Measurements from ENCODE around the gene CXorf66.
"Not testable (repeated sequence)": the region's sequence is repeated elsewhere in the genome, so short reads cannot be mapped to it uniquely, and the experiment has no call there.

Gene CXorf66

GRCh38 chrX:139965421-139965820 is at the start of gene CXorf66:
TSS of gene CXorf66 (minus strand) at chrX:139965521. CDS start at chrX:139965496, 25 bp downstream.
- DNase-seq = no peak

GRCh38 chrX:139982856-139983255 is 17.5 kb upstream of the CXorf66 start:
- no peak for DNase-seq

- DNase-seq = no peak
These were observed 9.2 kb upstream of the CXorf66 start for GRCh38 chrX:139974471-139974870.

GRCh38 chrX:139972629-139973624 is 7.6 kb upstream of the CXorf66 start:
- DNase-seq = no peak

GRCh38 chrX:139972113-139972512 is 6.8 kb upstream of the CXorf66 start:
- DNase-seq = no peak

- no peak for DNase-seq
These were observed 6.1 kb upstream of the CXorf66 start for GRCh38 chrX:139971394-139971749.

- DNase-seq = no peak
These were observed 4.0 kb upstream of the CXorf66 start for GRCh38 chrX:139969286-139969685.

GRCh38 chrX:139967750-139968149 is 2.4 kb upstream of the CXorf66 start:
- DNase-seq = no peak

- DNase-seq = no peak
These were observed 2.0 kb upstream of the CXorf66 start for GRCh38 chrX:139967300-139967699.

GRCh38 chrX:139966159-139966558 is 838 bp upstream of the CXorf66 start:
- DNase-seq = peak in 1 of 2 donors; percentile 2

- DNase-seq = not testable (repeated sequence)
These were observed 4.2 kb downstream of the CXorf66 start for GRCh38 chrX:139961091-139961490.

- no peak for DNase-seq
These were observed 15.6 kb downstream of the CXorf66 start for GRCh38 chrX:139949703-139950102.

- no peak for DNase-seq
These were observed 20.2 kb downstream of the CXorf66 start for GRCh38 chrX:139945075-139945474.

GRCh38 chrX:139936259-139936658 is 29.1 kb downstream of the CXorf66 start:
- DNase-seq = no peak

- DNase-seq = no peak
These were observed 31.4 kb downstream of the CXorf66 start for GRCh38 chrX:139933904-139934303.

GRCh38 chrX:139932901-139933796 is 32.2 kb downstream of the CXorf66 start, which contains the start of gene ATP11C:
TSS of gene ATP11C (minus strand) at chrX:139933053. CDS start at chrX:139932042, 1,011 bp downstream.
- peak; percentile 85 for DNase-seq

GRCh38 chrX:139932073-139932900 is 33.0 kb downstream of the CXorf66 start:
- peak; percentile 44 to 52 for DNase-seq

- no peak for DNase-seq
These were observed 33.7 kb downstream of the CXorf66 start for GRCh38 chrX:139931646-139932072.

- peak in 1 of 2 donors; percentile 8 for DNase-seq
These were observed 34.2 kb downstream of the CXorf66 start for GRCh38 chrX:139930916-139931645.

GRCh38 chrX:139930401-139930800 is 34.9 kb downstream of the CXorf66 start:
- DNase-seq = no peak

- no peak for DNase-seq
These were observed 35.4 kb downstream of the CXorf66 start for GRCh38 chrX:139929876-139930275.

GRCh38 chrX:139924696-139925095 is 40.6 kb downstream of the CXorf66 start:
- DNase-seq = no peak
